ENCODE data around the gene CCDC28A.

DNA sequence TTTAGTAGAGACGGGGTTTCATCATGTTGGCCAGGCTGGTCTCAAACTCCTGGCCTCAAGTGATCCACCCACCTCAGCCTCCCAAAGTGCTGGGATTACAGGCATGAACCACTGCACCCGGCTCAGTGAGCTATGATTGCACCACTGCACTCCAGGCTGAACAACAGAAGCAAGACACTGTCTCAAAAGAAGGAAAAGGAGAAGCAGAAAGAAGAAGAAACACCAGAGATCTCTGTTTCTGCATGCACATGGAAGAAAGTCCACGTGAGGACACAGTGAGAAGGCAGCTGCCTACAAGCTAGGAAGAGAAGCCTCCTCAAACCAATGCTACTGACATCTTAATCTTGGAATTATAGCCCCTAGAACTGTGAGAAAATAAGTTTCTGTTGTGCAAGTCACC lies 38.3 kb downstream of the CCDC28A start:
- no peak for TF ChIP-seq POLR2A (IDR thresholded peaks at IDR 0.05)
- TF ChIP-seq, protein P1, sequence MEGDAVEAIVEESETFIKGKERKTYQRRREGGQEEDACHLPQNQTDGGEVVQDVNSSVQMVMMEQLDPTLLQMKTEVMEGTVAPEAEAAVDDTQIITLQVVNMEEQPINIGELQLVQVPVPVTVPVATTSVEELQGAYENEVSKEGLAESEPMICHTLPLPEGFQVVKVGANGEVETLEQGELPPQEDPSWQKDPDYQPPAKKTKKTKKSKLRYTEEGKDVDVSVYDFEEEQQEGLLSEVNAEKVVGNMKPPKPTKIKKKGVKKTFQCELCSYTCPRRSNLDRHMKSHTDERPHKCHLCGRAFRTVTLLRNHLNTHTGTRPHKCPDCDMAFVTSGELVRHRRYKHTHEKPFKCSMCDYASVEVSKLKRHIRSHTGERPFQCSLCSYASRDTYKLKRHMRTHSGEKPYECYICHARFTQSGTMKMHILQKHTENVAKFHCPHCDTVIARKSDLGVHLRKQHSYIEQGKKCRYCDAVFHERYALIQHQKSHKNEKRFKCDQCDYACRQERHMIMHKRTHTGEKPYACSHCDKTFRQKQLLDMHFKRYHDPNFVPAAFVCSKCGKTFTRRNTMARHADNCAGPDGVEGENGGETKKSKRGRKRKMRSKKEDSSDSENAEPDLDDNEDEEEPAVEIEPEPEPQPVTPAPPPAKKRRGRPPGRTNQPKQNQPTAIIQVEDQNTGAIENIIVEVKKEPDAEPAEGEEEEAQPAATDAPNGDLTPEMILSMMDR (IDR thresholded peaks at IDR 0.05) = no peak
